GM12875 (cell line): ENCODE data around the gene MICAL3.
"Not testable (repeated sequence)": the region's sequence is repeated elsewhere in the genome, so short reads cannot be mapped to it uniquely, and the experiment has no call there.

Experiments used
- H3K4me3 ChIP-seq: one replicate; pipeline ENCODE4 v1.5.1; 2011; ENCODE audit warnings: low read depth, low read length, control low read depth
- CTCF ChIP-seq: IDR thresholded peaks from 2 replicates; pipeline ENCODE4 v1.5.1; 2011; ENCODE audit warnings: low read depth, mild to moderate bottlenecking, control low read depth, inconsistent platforms, low read length, moderate library complexity, borderline replicate concordance; ENCODE audit not compliant: insufficient read depth

Gene MICAL3

GRCh38 chr22:18000441-18001039 is 23.8 kb downstream of the MICAL3 start:
- TF ChIP-seq CTCF, result no peak
- peak overlapping the region; percentile 67 for H3K4me3 ChIP-seq

GRCh38 chr22:17999851-18000250 is 24.5 kb downstream of the MICAL3 start:
- TF ChIP-seq CTCF, result no peak
- peak overlapping the region; percentile 67 for H3K4me3 ChIP-seq

- no peak overlapping the region for H3K4me3 ChIP-seq
- TF ChIP-seq CTCF, result no peak
Observed at GRCh38 chr22:17998913-17999312, 25.4 kb downstream of the MICAL3 start.

- H3K4me3 ChIP-seq, result no peak overlapping the region
- no peak for TF ChIP-seq CTCF
Observed at GRCh38 chr22:17997456-17997855, 26.9 kb downstream of the MICAL3 start.

- H3K4me3 ChIP-seq, result not testable (repeated sequence)
Observed at GRCh38 chr22:17995256-17995655, 29.1 kb downstream of the MICAL3 start.

GRCh38 chr22:17994424-17995108 is 29.8 kb downstream of the MICAL3 start:
- no peak for TF ChIP-seq CTCF
- no peak overlapping the region for H3K4me3 ChIP-seq

GRCh38 chr22:17992976-17993375 is 31.4 kb downstream of the MICAL3 start:
- not testable (repeated sequence) for H3K4me3 ChIP-seq

- not testable (repeated sequence) for H3K4me3 ChIP-seq
Observed at GRCh38 chr22:17991992-17992391, 32.4 kb downstream of the MICAL3 start.

GRCh38 chr22:17990942-17991341 is 33.4 kb downstream of the MICAL3 start:
- H3K4me3 ChIP-seq, result no peak overlapping the region
- TF ChIP-seq CTCF, result no peak
